ENCODE results near the gene UNC13B.

UNC13B gene

DNA sequence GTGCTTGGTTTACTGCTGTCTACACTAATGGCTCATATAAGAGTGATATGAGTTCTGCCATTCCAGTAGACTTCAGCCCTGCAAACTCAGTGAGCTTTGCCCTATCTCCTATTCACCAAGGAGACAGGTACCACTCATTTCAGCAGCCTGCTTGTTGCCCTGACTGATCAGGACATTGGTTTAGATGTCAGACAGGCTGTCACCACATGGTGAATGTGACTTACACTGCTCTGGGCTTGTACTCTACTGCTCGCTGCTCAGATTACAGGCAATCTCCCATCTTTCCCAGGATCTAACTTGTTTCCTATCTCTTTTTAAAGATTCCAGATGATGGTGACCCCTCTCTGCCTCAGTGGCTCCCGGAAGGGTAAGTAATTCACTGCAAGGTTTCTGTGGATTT, 204.8 kb downstream of the UNC13B start:
- no peaks in the 10 kb centered on the region for H3K27me3 Mint-ChIP-seq
- H3K9me3 Mint-ChIP-seq (ENCODE audit: low read depth) = no peaks in the 10 kb centered on the region

DNA sequence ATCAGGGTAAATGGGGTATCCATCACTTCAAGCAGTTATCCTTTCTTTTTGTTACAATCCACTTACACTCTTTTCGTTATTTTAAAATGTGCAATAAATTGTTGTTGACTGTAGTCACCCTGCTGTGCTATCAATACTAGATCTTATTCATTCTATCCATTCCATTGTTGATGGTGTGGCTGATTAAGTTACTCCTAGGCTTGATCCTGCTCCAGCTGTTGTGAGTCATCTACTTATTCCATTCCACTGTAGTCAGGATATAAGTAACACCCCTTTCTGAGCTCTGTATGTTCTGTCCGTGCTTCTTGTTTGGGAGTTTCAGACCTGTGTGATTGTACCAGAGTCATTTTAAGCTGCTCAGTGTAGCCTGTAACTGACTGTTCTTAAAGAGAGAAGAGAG, 205.6 kb downstream of the UNC13B start:
- H3K36me3 Mint-ChIP-seq = peaks cover 2% of the 10 kb centered on the region
- H3K27me3 Mint-ChIP-seq = no peaks in the 10 kb centered on the region
- H3K4me1 Mint-ChIP-seq (ENCODE audit: low read depth) = peaks cover 4% of the 10 kb centered on the region
- no peak overlapping the region for H3K27ac Mint-ChIP-seq
- no peaks in the 10 kb centered on the region for H3K9me3 Mint-ChIP-seq (ENCODE audit: low read depth)
- H3K4me3 Mint-ChIP-seq = no peak overlapping the region

More for the DNA sequence above, 204.8 kb downstream of the UNC13B start:
- no peak overlapping the region for H3K4me3 Mint-ChIP-seq
- H3K27ac Mint-ChIP-seq = no peak overlapping the region
- H3K4me1 Mint-ChIP-seq (ENCODE audit: low read depth) = peaks cover 4% of the 10 kb centered on the region
- H3K36me3 Mint-ChIP-seq = peaks cover 2% of the 10 kb centered on the region

GRCh38 chr9:35370241-35370640, 208.4 kb downstream of the UNC13B start:
- Mint-ChIP-seq H3K4me1 (ENCODE audit: low read depth) (no peaks in the 10 kb centered on the region), H3K27ac (no peak overlapping the region), H3K36me3 (peaks cover 2% of the 10 kb centered on the region), H3K9me3 (ENCODE audit: low read depth) (no peaks in the 10 kb centered on the region), H3K27me3 (no peaks in the 10 kb centered on the region), H3K4me3 (no peak overlapping the region)

- Mint-ChIP-seq H3K4me3 (no peak overlapping the region), H3K9me3 (ENCODE audit: low read depth) (no peaks in the 10 kb centered on the region), H3K4me1 (ENCODE audit: low read depth) (no peaks in the 10 kb centered on the region), H3K27me3 (no peaks in the 10 kb centered on the region), H3K27ac (no peak overlapping the region), H3K36me3 (no peaks in the 10 kb centered on the region)
These were observed 212.6 kb downstream of the UNC13B start for GRCh38 chr9:35374436-35374835.

DNA sequence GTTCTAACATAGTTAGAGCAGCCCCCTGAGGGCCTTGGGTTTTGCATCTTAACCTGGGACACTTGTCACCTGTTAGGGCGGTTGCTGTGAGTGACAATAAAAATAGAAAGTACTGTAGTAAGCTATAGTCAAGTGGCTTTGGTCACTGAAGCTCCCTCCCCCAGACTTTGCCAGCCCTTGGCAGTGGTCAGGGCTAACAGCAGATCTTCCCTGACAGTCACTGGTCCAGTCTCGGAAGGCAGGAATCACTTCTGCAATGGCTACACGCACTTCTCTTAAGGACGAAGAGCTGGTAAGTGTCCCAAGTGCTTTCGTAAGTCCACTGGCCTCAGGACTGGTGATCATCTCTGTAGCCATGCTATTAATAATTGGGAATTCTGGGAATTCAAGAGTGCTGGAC, 213.1 kb downstream of the UNC13B start:
- no peaks in the 10 kb centered on the region for H3K4me1 Mint-ChIP-seq (ENCODE audit: low read depth)
- H3K9me3 Mint-ChIP-seq (ENCODE audit: low read depth) = no peaks in the 10 kb centered on the region
- no peaks in the 10 kb centered on the region for H3K36me3 Mint-ChIP-seq
- no peak overlapping the region for H3K27ac Mint-ChIP-seq
- no peaks in the 10 kb centered on the region for H3K27me3 Mint-ChIP-seq
- H3K4me3 Mint-ChIP-seq = no peak overlapping the region

- Mint-ChIP-seq H3K36me3 (peaks cover 2% of the 10 kb centered on the region), H3K4me3 (no peak overlapping the region), H3K4me1 (ENCODE audit: low read depth) (no peaks in the 10 kb centered on the region), H3K9me3 (ENCODE audit: low read depth) (no peaks in the 10 kb centered on the region), H3K27ac (no peak overlapping the region), H3K27me3 (no peaks in the 10 kb centered on the region)
These were observed 218.2 kb downstream of the UNC13B start for GRCh38 chr9:35380039-35380438.

GRCh38 chr9:35380619-35381018, 218.8 kb downstream of the UNC13B start:
- H3K36me3 Mint-ChIP-seq = peaks cover 2% of the 10 kb centered on the region
- no peak overlapping the region for H3K27ac Mint-ChIP-seq
- no peaks in the 10 kb centered on the region for H3K4me1 Mint-ChIP-seq (ENCODE audit: low read depth)
- H3K9me3 Mint-ChIP-seq (ENCODE audit: low read depth) = no peaks in the 10 kb centered on the region
- no peak overlapping the region for H3K4me3 Mint-ChIP-seq
- peaks cover 2% of the 10 kb centered on the region for H3K27me3 Mint-ChIP-seq

- Mint-ChIP-seq H3K27ac (no peak overlapping the region), H3K4me3 (no peak overlapping the region), H3K4me1 (ENCODE audit: low read depth) (no peaks in the 10 kb centered on the region), H3K36me3 (peaks cover 4% of the 10 kb centered on the region), H3K27me3 (peaks cover 4% of the 10 kb centered on the region), H3K9me3 (ENCODE audit: low read depth) (no peaks in the 10 kb centered on the region)
These were observed 223.2 kb downstream of the UNC13B start for GRCh38 chr9:35385042-35385441.

DNA sequence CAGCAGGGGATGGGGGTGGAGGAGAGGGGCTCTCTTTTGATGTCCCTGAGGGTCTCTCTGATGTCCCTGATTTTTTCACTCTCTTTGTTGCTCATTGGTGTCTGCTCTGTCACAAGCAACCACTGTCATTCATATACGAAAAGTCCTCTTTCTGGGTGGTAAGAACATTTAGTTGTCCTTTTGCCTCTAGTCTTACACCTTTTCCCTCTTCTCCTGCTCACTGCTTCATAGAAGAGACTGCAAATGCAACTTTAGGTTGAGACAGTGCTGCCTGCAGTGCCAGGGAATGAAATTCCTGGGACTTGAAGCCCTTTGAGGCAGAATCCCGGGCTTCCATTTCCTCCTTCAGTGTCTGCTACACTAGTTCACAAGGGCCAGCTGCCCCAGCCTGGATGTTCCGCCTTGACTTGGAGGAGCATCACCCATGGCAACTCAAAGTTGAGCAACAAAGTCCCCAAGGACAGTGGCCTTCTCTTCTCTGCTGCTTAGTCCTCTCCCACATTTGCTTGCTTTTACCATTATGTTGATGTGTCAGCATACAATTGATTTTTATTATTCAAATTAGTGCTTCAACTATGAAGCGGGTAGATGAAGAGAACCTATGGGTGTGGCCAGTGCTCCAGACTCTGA, 233.4 kb downstream of the UNC13B start:
- Mint-ChIP-seq H3K27me3 (peaks cover 4% of the 10 kb centered on the region), H3K27ac (no peak overlapping the region), H3K4me3 (no peak overlapping the region), H3K36me3 (no peaks in the 10 kb centered on the region), H3K4me1 (ENCODE audit: low read depth) (no peaks in the 10 kb centered on the region), H3K9me3 (ENCODE audit: low read depth) (no peaks in the 10 kb centered on the region)

DNA sequence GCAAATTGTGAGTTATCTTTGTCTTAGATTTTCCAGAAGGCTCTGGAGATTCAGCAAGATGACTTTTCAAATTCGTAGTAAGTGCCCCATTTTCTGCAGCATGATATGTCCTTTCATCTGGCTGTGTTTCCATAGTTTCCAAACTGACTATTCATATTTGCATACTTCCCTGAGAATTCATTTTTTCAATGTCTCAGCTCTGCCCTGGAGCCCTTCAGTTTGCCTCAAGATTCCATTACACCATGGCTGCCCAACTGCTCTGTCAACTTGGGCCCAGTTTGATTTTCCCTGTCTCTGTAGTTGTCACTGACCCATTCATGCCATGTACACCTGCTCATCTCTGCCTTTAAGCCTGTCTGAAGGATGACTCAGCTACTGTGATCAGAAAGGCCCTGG, 233.9 kb downstream of the UNC13B start:
- Mint-ChIP-seq H3K4me3 (no peak overlapping the region), H3K36me3 (no peaks in the 10 kb centered on the region), H3K9me3 (ENCODE audit: low read depth) (no peaks in the 10 kb centered on the region), H3K27ac (no peak overlapping the region), H3K4me1 (ENCODE audit: low read depth) (no peaks in the 10 kb centered on the region), H3K27me3 (peaks cover 4% of the 10 kb centered on the region)

- Mint-ChIP-seq H3K27ac (no peak overlapping the region), H3K27me3 (peaks cover 4% of the 10 kb centered on the region), H3K9me3 (ENCODE audit: low read depth) (no peaks in the 10 kb centered on the region), H3K36me3 (no peaks in the 10 kb centered on the region), H3K4me3 (no peak overlapping the region), H3K4me1 (ENCODE audit: low read depth) (no peaks in the 10 kb centered on the region)
These were observed 234.9 kb downstream of the UNC13B start for GRCh38 chr9:35396560-35397215.

DNA sequence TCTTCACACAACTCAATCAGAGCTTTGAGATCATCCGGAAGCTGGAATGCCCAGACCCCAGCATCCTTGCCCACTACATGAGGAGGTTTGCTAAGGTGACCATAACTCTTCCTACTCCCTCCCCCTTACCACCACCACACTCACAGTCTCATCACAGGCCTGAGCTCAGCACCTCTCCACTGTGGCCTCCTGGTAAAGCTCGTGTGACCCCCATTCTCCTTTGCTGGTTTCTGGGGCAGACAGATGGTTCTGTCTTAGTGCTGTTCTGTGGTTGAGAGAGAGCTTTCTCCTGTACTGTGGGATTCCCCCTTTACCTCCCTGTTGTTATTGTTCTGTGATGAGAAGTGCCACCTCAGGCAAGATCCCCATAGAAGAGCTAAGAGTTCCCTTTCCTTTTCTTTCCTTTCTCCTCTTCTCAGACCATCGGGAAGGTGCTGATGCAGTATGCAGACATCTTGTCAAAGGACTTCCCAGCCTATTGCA, 235.4 kb downstream of the UNC13B start:
- Mint-ChIP-seq H3K36me3 (no peaks in the 10 kb centered on the region), H3K27me3 (peaks cover 4% of the 10 kb centered on the region), H3K27ac (no peak overlapping the region), H3K4me1 (ENCODE audit: low read depth) (no peaks in the 10 kb centered on the region), H3K9me3 (ENCODE audit: low read depth) (no peaks in the 10 kb centered on the region), H3K4me3 (no peak overlapping the region)

- no peaks in the 10 kb centered on the region for H3K9me3 Mint-ChIP-seq (ENCODE audit: low read depth)
- H3K27me3 Mint-ChIP-seq = peaks cover 4% of the 10 kb centered on the region
- H3K27ac Mint-ChIP-seq = no peak overlapping the region
- no peak overlapping the region for H3K4me3 Mint-ChIP-seq
- H3K36me3 Mint-ChIP-seq = no peaks in the 10 kb centered on the region
- no peaks in the 10 kb centered on the region for H3K4me1 Mint-ChIP-seq (ENCODE audit: low read depth)
These were observed 236.1 kb downstream of the UNC13B start for GRCh38 chr9:35397923-35398322.

DNA sequence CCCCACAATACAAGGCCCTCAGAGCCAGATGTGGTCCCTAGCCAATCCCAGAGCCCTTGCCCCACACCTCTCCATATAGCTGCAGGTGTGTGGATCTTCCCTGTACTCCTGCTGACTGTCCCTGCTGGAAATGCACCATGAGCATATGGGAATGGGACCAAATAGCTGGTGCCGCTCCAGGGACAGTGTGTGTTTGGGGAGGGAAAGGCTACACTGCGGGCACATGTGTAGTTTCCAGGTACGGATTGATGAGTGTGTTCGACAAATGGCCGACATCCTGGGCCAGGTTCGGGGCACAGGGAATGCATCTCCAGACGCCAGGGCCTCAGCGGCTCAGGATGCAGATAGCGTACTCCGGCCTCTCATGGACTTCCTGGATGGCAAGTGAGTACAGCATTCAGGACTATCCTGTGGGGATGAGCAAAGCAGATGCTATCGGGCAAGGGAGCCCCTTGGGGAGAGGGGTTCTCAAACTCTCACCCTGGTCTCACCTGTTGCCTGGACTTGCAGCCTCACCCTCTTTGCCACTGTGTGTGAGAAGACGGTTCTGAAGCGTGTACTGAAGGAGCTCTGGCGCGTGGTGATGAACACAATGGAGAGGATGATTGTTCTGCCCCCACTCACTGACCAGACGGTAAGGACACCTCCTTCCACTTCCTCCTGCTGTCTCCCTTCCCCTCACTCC, 237.0 kb downstream of the UNC13B start:
- Mint-ChIP-seq H3K27me3 (no peaks in the 10 kb centered on the region), H3K27ac (no peak overlapping the region), H3K4me3 (no peak overlapping the region), H3K9me3 (ENCODE audit: low read depth) (no peaks in the 10 kb centered on the region), H3K4me1 (ENCODE audit: low read depth) (no peaks in the 10 kb centered on the region), H3K36me3 (no peaks in the 10 kb centered on the region)

DNA sequence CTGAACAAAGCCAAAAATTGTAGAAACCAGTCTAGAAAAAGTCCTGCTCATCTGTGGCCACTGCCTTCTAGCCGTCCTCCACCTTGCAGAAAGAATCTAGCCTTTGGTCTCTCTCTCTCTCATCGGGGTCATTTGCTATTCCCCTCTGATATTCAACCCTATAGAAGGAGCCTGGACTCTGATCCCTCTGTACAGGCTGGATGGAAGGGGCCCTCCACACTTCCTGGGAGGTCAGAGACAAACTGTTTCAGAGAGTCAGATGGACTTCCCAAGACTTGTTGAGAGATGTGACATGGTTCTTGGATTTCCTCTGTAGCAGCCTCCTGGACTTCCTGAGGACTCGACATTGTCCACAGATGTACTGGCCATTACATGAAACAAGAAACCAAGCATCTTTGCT, 243.1 kb downstream of the UNC13B start:
- peaks cover 14% of the 10 kb centered on the region for H3K27me3 Mint-ChIP-seq
- peaks cover 5% of the 10 kb centered on the region for H3K4me1 Mint-ChIP-seq (ENCODE audit: low read depth)
- no peaks in the 10 kb centered on the region for H3K9me3 Mint-ChIP-seq (ENCODE audit: low read depth)

More for the DNA sequence above, 243.1 kb downstream of the UNC13B start:
- Mint-ChIP-seq H3K36me3 (no peaks in the 10 kb centered on the region), H3K4me3 (no peak overlapping the region), H3K27ac (no peak overlapping the region)
